Pancreas (tissue), 10 donors: Measurements from ENCODE around the gene SLC2A8. TPM values are rescaled to one million over a fixed set of nuclear protein-coding genes. Genes with fewer than 3 reads are reported as not detected.

Source experiments
- ATAC-seq, 4 donors: fragments of 200-7000 bp; cut with Tn5 transposase; one replicate each; pipeline versions ENCODE4 v1.8.0 to v1.9.1; 2020; ENCODE audit warnings: mild to moderate bottlenecking in 4 of 4, moderate library complexity in 4 of 4
- DNase-seq, 6 donors: peaks; one replicate each; pipeline ENCODE4 v3.0.0-alpha.2; 2020
- FAIRE-seq: peaks from 2 replicates; lab custom pipeline; 2012; peaks lifted over from hg19 to GRCh38; lab: Jason Lieb, UNC
- H3K27ac ChIP-seq, 4 donors: fragments of 200-600 bp; sonication (generic); 1 replicate in 3 of 4; 2 replicates in 1 of 4; pipeline versions ENCODE4 v1.5.0 to v1.8.0; 2020
- H3K27me3 ChIP-seq, 4 donors: fragments of 200-600 bp; one replicate each; pipeline ENCODE4 v1.8.0; 2021
- H3K36me3 ChIP-seq, 3 donors: fragments of 200-600 bp; sonication (generic) in 1 of 3; one replicate each; pipeline versions ENCODE4 v1.5.0 to v1.8.0; 2020 to 2021
- H3K4me1 ChIP-seq, 3 donors: fragments of 200-600 bp; one replicate each; pipeline ENCODE4 v1.8.0; 2021
- H3K4me3 ChIP-seq, 4 donors: fragments of 200-600 bp; sonication (generic) in 2 of 4; one replicate each; pipeline versions ENCODE4 v1.5.0 to v1.8.0; 2020 to 2021
- H3K9me3 ChIP-seq, 4 donors: fragments of 200-600 bp; one replicate each; pipeline ENCODE4 v1.8.0; 2021
- CTCF ChIP-seq, 4 donors: fragments of 200-600 bp; sonication (generic) in 3 of 4; IDR thresholded peaks; one replicate each; pipeline versions ENCODE4 v1.5.0 to v1.8.0; 2021; ENCODE audit warnings: antibody characterized with exemption in 4 of 4
- WGBS, 2 donors: extraction: QIAGEN DNeasy Blood & Tissue Kit; methylation state at CpG; one replicate each; pipeline ENCODE4 v1.1.7; 2013; 5-methylcytosine and 5-hydroxymethylcytosine counted together
- intact Hi-C, 3 donors: fragments of 100-400 bp; cut with DNase I; formaldehyde crosslinking; loops; one replicate each; pipeline versions ENCODE4 v1.11.1 to v1.14.2; 2022
- polyA plus RNA-seq, 2 donors: library from polyadenylated mRNA; stranded (reverse); fragments of 200-250 nt; gene quantifications; one replicate each; pipeline ENCODE4 v1.2.3, GENCODE V29; 2013
- total RNA-seq, 6 donors: library from RNA; stranded (reverse); fragmentation: NEBNext Ultra II Directional in 4 of 6; extraction: Animal tissue kit (Norgen Biotek cat#: 25700) in 4 of 6; gene quantifications; one replicate each; pipeline versions ENCODE4 v1.2.1 to v1.2.4, GENCODE V29; 2021 to 2023
- donor health status: healthy with polysubstance abuse.
- donor health status: DM: no; HTN: no; CAD: no; lungs with moderate emphysema.
- donor health status: DM: no; HTN: no; CAD: no.
- donor health status: control.
- donor health status: control.
- donor health status: Bipolar disorder and iron deficiency.
- donor health status: DM: yes; HTN: yes; CAD: no.
- donor health status: DM: no; HTN: no; CAD: no.
- donor health status: DM: no; HTN: no; CAD: no.
- donor health status: DM: yes; HTN: yes; CAD: no.

SLC2A8 gene
- total and polyA plus RNA-seq, 8 donors, result 5.5 to 18.9 (median 7.7) TPM

- no peak overlapping the region for H3K4me3 ChIP-seq
- TF ChIP-seq CTCF (IDR thresholded peaks at IDR 0.05), result no peak
- no peak for ATAC-seq
- FAIRE-seq, result no peak
- no peak for DNase-seq
- H3K27me3 ChIP-seq, result no peaks in the 10 kb centered on the region
- no peaks in the 10 kb centered on the region for H3K36me3 ChIP-seq
- no peaks in the 10 kb centered on the region for H3K9me3 ChIP-seq
- 79 to 83% methylated on average over 12 to 13 of the region's 13 CpGs for WGBS, 2 donors
- no peak overlapping the region for H3K27ac ChIP-seq
- intact Hi-C loops, result no loop called here
- no peaks in the 10 kb centered on the region for H3K4me1 ChIP-seq
Measured at GRCh38 chr9:127384901-127385300, 12.1 kb upstream of the SLC2A8 start.

DNA sequence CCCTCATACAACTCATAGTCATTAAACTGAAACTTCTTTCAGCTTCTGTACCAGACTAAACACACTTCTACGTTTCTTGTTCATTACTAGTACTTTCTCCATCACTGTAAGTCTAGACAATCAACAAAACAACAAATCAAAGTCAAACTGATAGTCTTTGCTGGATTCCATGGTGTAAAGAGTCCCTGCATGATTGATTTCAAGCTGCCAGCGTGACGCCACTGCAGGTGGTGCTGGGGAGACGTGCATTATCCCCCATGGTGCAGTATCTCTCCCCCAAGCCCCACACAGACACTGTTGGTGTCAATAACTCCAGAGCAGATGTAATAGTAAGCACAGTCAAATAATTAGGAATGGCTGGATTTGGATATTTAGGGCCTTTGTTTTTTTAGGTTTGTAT is 10.7 kb upstream of the SLC2A8 start:
- Histone ChIP-seq H3K36me3 (no peaks in the 10 kb centered on the region), H3K4me1 (no peaks in the 10 kb centered on the region), H3K9me3 (no peaks in the 10 kb centered on the region), H3K27ac (no peak overlapping the region), H3K4me3 (no peak overlapping the region), H3K27me3 (no peaks in the 10 kb centered on the region)
- intact Hi-C loops, result no loop called here
- no peak for FAIRE-seq
- no peak for DNase-seq
- WGBS, 2 donors, result 77 to 90% methylated on average over 4 of the region's 4 CpGs
- no peak for ATAC-seq
- TF ChIP-seq CTCF (IDR thresholded peaks at IDR 0.05), result no peak

GRCh38 chr9:127386981-127387380 is 10.0 kb upstream of the SLC2A8 start:
- DNase-seq (no peak), FAIRE-seq (no peak), ATAC-seq (no peak)
- no peaks in the 10 kb centered on the region for H3K27me3 ChIP-seq
- H3K36me3 ChIP-seq, result no peaks in the 10 kb centered on the region
- H3K9me3 ChIP-seq, result no peaks in the 10 kb centered on the region
- WGBS, 2 donors, result 87 to 91% methylated on average over 10 of the region's 10 CpGs
- intact Hi-C loops, result no loop called here
- H3K27ac ChIP-seq, result no peak overlapping the region
- H3K4me3 ChIP-seq, result no peak overlapping the region
- no peak for TF ChIP-seq CTCF (IDR thresholded peaks at IDR 0.05)
- no peaks in the 10 kb centered on the region for H3K4me1 ChIP-seq

DNA sequence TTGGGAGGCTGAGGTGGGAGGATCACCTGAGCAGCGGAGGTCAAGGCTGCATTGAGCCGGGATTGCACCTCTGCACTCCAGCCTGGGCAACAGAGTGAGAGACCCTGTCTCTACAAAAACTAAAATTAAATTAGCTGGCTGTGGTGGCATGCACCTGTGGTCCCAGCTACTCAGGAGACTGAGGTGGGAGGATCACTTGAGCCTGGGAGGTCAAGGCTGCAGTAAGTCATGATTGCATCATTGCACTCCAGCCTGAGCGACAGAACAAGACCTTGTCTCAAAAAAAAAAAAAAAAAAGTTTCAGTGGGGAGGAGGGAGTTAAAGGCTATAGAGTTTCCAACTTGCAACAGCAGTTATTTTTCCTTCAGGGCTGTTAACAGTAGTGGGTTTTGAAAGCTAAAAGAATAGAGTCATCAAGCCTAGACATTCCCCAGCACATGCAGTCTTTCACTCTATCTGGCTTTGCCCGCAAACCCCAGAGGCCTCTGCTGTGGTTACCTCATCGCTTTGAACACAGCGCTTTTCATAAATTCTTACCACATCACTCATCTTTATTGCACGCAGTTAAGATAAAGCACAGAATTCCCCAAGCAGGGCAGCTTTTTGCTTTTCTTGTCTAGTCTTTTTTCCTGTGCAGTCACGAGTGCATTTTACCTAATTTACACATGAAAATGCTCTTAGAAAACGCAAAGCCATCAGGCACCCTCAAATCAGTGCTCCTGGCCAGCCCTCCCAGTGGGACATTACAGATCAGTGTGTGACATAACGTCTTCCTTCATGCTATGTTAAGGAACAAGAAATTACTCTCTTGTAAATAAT is 8.7 kb upstream of the SLC2A8 start:
- peak; percentile 55 to 91 (median 86) for ATAC-seq
- Histone ChIP-seq H3K9me3 (no peaks in the 10 kb centered on the region), H3K27ac (peak overlapping the region in 1 of 4 donors; percentile 1), H3K4me3 (no peak overlapping the region), H3K36me3 (no peaks in the 10 kb centered on the region), H3K27me3 (no peaks in the 10 kb centered on the region), H3K4me1 (no peaks in the 10 kb centered on the region)
- no peak for FAIRE-seq
- intact Hi-C loops, result no loop called here
- no peak for DNase-seq
- TF ChIP-seq CTCF (IDR thresholded peaks at IDR 0.05), result no peak
- WGBS, 2 donors, result 56 to 66% methylated on average over 10 of the region's 10 CpGs

DNA sequence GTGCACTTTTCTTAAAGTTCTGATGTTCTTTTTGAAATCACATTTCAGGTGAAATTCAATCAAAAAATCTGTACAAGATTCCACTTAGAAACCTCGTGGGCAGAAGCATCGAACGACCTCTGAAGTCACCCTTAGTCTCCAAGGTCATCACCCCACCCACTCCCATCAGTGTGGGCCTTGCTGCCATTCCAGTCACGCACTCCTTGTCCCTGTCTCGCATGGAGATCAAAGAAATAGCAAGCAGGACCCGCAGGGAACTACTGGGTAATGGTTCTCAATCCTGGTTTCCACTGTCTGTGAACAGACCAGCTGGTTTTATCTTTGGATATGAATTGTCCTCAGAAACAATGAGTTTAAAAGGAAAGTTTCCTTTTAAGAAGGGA is 8.1 kb upstream of the SLC2A8 start:
- ATAC-seq, result no peak
- no peak for TF ChIP-seq CTCF (IDR thresholded peaks at IDR 0.05)
- DNase-seq, result no peak
- Histone ChIP-seq H3K36me3 (no peaks in the 10 kb centered on the region), H3K9me3 (no peaks in the 10 kb centered on the region), H3K27ac (peak overlapping the region in 1 of 4 donors; percentile 1), H3K27me3 (no peaks in the 10 kb centered on the region), H3K4me3 (no peak overlapping the region), H3K4me1 (no peaks in the 10 kb centered on the region)
- intact Hi-C loops, result no loop called here
- 55 to 58% methylated on average over 6 of the region's 6 CpGs for WGBS, 2 donors
- no peak for FAIRE-seq
